NOMO-1 (cell line): ENCODE data around the gene OPRM1.

Experiments
- DNase-seq, 2 experiments: peaks; one replicate each; lab custom pipeline; 2025; ENCODE audit not compliant: unreplicated experiment in 2 of 2; lab: John Stamatoyannopoulos, UW

OPRM1 gene

GRCh38 chr6:154267508-154268106, 228.6 kb downstream of the OPRM1 start:
- no peak for DNase-seq

- DNase-seq, result no peak
Measured at GRCh38 chr6:154268486-154268885, 229.4 kb downstream of the OPRM1 start.

DNA sequence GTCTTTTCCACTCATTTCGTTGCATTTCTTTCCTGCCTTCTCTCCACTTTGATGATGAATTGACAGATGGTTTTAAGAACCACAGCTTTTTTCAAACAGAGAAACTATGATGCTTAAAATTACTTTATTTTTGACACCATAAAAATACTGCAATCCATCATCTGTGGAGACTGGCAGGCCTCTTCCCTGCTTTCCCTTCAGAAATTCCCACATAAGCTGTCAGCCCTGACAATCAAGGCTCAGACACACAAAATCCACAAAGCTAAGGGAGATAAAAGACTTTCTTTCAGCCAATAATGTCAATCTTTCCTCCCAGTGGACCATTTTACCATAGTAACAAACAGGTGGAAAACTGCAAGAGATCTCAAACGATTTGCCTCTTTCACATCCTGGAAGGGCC, 235.1 kb downstream of the OPRM1 start:
- DNase-seq, result no peak

- DNase-seq, result peak in 1 of 2 experiments; percentile 71
Measured at GRCh38 chr6:154276810-154277628, 238.0 kb downstream of the OPRM1 start.

GRCh38 chr6:154277629-154278017, 238.6 kb downstream of the OPRM1 start:
- no peak for DNase-seq

DNA sequence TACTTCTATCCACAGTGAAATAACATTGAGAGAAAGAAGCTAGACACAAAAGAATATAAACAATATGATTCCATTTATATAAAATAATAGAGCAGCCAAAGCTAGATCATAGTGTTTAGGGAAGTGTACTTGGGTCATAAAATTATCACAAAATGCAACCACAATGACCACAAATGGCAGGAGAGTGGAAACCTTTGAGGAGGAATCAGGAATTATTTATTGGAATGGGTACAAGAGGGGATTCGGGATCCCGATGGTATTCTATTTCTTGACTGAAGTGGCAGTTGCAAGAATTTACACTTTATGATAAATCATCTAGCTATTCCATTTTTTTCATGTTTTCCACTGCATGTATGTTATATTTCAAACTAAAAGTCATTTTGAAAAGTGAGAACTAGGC, 241.5 kb downstream of the OPRM1 start:
- DNase-seq, result peak in 1 of 2 experiments; percentile 4

DNA sequence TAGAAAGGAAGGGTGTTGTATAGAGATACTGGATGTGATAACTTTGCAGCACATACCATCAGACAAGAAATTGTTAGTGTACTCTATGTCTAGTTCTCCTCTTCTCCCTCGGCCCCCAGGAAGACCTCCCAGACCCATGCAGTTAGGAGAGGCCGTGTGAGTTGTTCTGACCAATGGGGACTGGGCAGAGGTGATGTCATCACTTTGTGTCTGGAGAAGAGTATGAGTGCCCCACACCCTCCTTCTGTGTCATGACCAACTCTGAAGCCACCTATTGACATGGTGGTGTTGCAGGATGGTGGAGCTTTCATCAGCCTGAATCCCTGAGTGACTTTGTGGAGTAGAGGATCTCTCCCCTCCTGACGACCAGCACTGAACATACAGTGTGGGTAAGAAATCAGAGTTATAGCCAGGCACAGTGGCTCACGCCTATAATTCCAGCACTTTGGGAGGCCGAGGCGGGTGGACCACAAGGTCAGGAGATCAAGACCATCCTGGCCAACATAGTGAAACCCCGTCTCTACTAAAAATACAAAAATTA, 245.3 kb downstream of the OPRM1 start:
- DNase-seq, result no peak

- no peak for DNase-seq
Measured at GRCh38 chr6:154285826-154286225, 246.8 kb downstream of the OPRM1 start.

GRCh38 chr6:154289818-154290508, 250.9 kb downstream of the OPRM1 start:
- DNase-seq, result no peak

DNA sequence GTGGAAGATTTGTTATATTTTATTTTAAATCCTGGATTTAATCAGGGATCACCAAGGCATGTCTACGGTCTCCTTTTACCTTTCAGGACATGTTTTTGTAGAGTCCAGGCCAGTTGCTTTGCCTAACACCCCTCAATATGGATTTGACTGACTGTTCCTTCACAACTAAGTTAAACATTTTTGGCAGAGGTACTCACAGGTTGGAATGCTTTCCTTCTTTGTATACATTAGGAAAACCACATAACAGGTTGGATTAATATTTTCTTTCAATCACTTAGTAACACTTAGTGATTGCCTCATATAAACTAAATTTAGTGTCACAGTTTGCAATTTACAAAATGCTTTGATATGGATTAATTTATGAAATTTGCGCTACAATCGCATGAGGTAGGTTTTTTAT, 253.0 kb downstream of the OPRM1 start:
- no peak for DNase-seq

DNA sequence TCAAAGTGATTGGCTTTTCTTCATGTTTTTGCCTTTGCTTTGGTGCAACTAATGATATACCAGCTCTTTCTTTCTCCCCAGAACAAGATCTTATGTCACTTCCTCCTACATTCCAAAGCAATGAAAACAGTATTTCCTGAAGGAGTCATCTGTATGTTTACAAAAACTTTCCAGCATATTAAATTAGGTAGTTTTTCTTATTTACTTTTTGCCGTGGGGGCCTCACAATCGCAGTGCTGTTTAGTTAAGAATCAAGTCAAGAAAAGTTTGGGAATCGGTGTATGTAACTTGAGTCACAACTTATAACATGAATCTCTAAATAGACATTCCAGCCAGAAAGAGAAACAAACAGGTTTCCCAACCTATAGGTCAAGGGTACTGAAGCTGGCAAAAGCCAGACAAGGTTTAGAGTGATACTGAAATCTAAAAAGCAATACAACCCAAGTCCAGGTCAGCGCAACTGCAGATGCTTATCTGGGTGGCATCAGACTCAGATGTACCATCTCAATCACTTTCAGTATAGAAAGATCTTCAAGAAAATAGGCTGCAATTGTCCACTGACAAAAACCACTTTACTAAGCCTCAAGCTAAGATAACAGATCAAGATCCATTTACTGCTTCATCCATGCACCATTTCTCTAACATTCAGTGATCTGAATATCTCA, 253.9 kb downstream of the OPRM1 start:
- DNase-seq, result no peak

DNA sequence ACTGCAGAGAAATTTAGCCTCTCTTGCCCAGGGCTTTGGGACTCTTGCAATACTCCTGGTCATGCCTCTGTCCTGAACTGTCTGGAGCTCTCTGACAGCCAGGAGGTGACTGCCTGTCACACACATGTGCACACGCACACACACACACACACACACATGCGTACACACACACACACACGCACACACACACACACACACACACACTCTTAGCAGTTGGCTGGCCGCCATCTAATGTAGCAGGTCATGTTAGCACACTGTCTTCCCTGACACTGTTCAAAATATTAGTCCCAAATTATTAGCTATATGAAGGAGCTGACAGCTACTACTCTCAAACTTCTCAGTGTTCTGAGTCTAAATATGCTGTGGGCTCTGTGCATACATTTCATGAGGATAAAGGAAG, 256.7 kb downstream of the OPRM1 start:
- no peak for DNase-seq
